ENCODE results near the gene CAV3.

DNA sequence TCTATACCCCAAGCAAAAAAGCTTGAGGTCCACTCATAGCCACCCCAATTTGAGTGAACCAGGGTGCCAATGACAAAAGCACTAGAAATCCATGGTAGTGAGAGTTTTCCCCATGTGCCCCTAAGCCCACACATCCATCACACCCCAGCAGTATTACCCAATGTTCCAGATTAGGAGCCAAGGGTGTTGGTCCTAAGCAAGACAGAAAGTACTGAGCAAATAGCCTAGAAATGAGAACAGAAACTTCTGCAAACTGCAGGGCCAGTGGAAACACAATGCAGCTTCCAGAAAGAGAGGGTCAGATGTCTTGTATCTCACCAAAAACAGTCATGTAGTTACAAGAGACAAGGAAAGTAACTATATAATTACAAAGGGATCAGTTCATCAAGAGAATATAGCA lies 46.7 kb downstream of the CAV3 start:
- TF ChIP-seq, protein P1, sequence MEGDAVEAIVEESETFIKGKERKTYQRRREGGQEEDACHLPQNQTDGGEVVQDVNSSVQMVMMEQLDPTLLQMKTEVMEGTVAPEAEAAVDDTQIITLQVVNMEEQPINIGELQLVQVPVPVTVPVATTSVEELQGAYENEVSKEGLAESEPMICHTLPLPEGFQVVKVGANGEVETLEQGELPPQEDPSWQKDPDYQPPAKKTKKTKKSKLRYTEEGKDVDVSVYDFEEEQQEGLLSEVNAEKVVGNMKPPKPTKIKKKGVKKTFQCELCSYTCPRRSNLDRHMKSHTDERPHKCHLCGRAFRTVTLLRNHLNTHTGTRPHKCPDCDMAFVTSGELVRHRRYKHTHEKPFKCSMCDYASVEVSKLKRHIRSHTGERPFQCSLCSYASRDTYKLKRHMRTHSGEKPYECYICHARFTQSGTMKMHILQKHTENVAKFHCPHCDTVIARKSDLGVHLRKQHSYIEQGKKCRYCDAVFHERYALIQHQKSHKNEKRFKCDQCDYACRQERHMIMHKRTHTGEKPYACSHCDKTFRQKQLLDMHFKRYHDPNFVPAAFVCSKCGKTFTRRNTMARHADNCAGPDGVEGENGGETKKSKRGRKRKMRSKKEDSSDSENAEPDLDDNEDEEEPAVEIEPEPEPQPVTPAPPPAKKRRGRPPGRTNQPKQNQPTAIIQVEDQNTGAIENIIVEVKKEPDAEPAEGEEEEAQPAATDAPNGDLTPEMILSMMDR (IDR thresholded peaks at IDR 0.05 in 4 of 5, conservative IDR thresholded peaks at IDR 0.05 in 1 of 5), result no peak
- no peak for TF ChIP-seq POLR2A (IDR thresholded peaks at IDR 0.05)
